HEK293 (cell line): ENCODE measurements around the gene ZFHX3.

ENCODE experiments used
- YY1 ChIP-seq: fragments of 450-650 bp; formaldehyde crosslinking; IDR thresholded peaks from 2 replicates; pipeline ENCODE4 v1.5.1; 2018; ENCODE audit warnings: missing biosample characterization, missing genetic modification characterization
- ZBTB8A ChIP-seq: fragments of 450-650 bp; formaldehyde crosslinking; IDR thresholded peaks from 2 replicates; pipeline ENCODE4 v1.5.1; 2016; ENCODE audit warnings: missing biosample characterization, missing genetic modification characterization
- ZFP3 ChIP-seq: fragments of 450-650 bp; formaldehyde crosslinking; IDR thresholded peaks from 2 replicates; pipeline ENCODE4 v1.5.1; 2016; ENCODE audit warnings: low read depth, missing biosample characterization, missing genetic modification characterization
- ZNF157 ChIP-seq: fragments of 450-650 bp; formaldehyde crosslinking; IDR thresholded peaks from 2 replicates; pipeline ENCODE4 v1.5.1; 2016; ENCODE audit warnings: missing biosample characterization, missing genetic modification characterization
- ZNF423 ChIP-seq: fragments of 450-650 bp; formaldehyde crosslinking; IDR thresholded peaks from 2 replicates; pipeline ENCODE4 v1.5.1; 2016; ENCODE audit warnings: missing biosample characterization, missing genetic modification characterization
- ZNF529 ChIP-seq: fragments of 450-650 bp; formaldehyde crosslinking; IDR thresholded peaks from 2 replicates; pipeline ENCODE4 v1.5.1; 2017; ENCODE audit warnings: missing genetic modification characterization, missing biosample characterization; ENCODE audit not compliant: insufficient replicate concordance
- ZNF585B ChIP-seq: fragments of 450-650 bp; formaldehyde crosslinking; IDR thresholded peaks from 2 replicates; pipeline ENCODE4 v1.5.1; 2016; ENCODE audit warnings: missing biosample characterization, missing genetic modification characterization
- ZNF624 ChIP-seq: fragments of 450-650 bp; formaldehyde crosslinking; IDR thresholded peaks from 2 replicates; pipeline ENCODE4 v1.5.1; 2017; ENCODE audit warnings: missing biosample characterization, missing genetic modification characterization
- TF ChIP-seq, protein P1 (sequence below): fragments of 450-650 bp; formaldehyde crosslinking; IDR thresholded peaks from 2 replicates; pipeline ENCODE4 v1.5.1; 2016; ENCODE audit warnings: missing biosample characterization, missing genetic modification characterization
- TF ChIP-seq, protein P2 (sequence below): fragments of 450-650 bp; formaldehyde crosslinking; IDR thresholded peaks from 2 replicates; pipeline ENCODE4 v1.5.1; 2016; ENCODE audit warnings: missing biosample characterization, missing genetic modification characterization
- TF ChIP-seq, protein P3 (sequence below): fragments of 450-650 bp; formaldehyde crosslinking; IDR thresholded peaks from 2 replicates; pipeline ENCODE4 v1.5.1; 2016; ENCODE audit warnings: missing biosample characterization, missing genetic modification characterization
- TF ChIP-seq, protein P4 (sequence below): IDR thresholded peaks from 2 replicates; pipeline ENCODE4 v1.6.1; 2011; ENCODE audit warnings: mild to moderate bottlenecking, low read depth, low read length, borderline replicate concordance
- TF ChIP-seq, protein P5 (sequence below): fragments of 450-650 bp; formaldehyde crosslinking; IDR thresholded peaks from 2 replicates; pipeline ENCODE4 v1.5.1; 2016; ENCODE audit warnings: missing biosample characterization, missing genetic modification characterization
- TF ChIP-seq, protein P6 (sequence below): fragments of 450-650 bp; formaldehyde crosslinking; IDR thresholded peaks from 2 replicates; pipeline ENCODE4 v1.5.1; 2017; ENCODE audit warnings: missing biosample characterization, mild to moderate bottlenecking, missing genetic modification characterization, moderate library complexity

DNA sequence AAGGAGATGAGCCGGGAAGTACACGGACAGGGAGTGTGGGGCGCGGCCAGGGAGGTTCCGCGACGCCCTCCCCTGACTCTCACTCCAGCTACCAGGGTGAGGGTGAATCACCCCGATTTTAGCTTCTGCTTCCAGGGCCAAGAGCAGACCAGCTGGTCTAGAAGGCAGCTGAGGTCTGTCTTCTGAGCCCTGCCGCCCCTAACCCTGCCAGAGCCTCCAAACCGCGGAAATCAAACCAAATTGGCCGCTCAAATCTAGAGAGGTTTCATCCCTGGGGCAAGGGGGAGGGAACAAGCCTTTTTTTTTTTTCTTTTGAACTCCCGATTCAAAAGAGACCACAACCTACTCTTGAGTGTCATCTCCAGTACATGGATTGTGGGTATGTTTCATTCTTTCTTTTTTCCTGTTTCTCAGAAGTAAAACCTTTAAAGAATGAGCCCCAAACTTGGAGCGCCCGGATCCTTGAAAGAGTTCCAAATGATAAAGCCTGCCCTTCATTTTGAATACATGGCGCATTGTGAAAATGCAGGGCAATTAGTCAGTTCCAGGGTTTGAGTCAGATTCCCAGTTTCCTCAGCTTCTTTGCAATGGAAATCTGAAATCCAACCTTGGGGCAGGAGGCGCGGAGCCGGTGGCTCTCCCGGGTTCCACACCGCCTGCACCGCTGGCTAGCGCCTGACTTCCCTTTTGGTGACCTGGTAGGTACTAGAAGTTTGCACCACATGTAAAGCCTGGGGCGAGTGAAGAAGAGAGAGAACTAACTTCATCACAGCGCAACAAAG, 16.5 kb upstream of the ZFHX3 start:
- TF ChIP-seq, protein P1, sequence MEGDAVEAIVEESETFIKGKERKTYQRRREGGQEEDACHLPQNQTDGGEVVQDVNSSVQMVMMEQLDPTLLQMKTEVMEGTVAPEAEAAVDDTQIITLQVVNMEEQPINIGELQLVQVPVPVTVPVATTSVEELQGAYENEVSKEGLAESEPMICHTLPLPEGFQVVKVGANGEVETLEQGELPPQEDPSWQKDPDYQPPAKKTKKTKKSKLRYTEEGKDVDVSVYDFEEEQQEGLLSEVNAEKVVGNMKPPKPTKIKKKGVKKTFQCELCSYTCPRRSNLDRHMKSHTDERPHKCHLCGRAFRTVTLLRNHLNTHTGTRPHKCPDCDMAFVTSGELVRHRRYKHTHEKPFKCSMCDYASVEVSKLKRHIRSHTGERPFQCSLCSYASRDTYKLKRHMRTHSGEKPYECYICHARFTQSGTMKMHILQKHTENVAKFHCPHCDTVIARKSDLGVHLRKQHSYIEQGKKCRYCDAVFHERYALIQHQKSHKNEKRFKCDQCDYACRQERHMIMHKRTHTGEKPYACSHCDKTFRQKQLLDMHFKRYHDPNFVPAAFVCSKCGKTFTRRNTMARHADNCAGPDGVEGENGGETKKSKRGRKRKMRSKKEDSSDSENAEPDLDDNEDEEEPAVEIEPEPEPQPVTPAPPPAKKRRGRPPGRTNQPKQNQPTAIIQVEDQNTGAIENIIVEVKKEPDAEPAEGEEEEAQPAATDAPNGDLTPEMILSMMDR (tag by site-specific recombination) = no peak
- TF ChIP-seq, protein P2, sequence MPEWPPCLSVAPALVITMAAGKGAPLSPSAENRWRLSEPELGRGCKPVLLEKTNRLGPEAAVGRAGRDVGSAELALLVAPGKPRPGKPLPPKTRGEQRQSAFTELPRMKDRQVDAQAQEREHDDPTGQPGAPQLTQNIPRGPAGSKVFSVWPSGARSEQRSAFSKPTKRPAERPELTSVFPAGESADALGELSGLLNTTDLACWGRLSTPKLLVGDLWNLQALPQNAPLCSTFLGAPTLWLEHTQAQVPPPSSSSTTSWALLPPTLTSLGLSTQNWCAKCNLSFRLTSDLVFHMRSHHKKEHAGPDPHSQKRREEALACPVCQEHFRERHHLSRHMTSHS = no peak
- TF ChIP-seq ZNF157 (tag by site-specific recombination) (no peak), ZNF423 (tag by site-specific recombination) (no peak), ZNF624 (tag by site-specific recombination) (no peak), ZNF529 (tag by site-specific recombination) (no peak), ZBTB8A (tag by site-specific recombination) (no peak), ZFP3 (tag by site-specific recombination) (no peak), YY1 (no peak), ZNF585B (tag by site-specific recombination) (no peak)
- TF ChIP-seq, protein P3, sequence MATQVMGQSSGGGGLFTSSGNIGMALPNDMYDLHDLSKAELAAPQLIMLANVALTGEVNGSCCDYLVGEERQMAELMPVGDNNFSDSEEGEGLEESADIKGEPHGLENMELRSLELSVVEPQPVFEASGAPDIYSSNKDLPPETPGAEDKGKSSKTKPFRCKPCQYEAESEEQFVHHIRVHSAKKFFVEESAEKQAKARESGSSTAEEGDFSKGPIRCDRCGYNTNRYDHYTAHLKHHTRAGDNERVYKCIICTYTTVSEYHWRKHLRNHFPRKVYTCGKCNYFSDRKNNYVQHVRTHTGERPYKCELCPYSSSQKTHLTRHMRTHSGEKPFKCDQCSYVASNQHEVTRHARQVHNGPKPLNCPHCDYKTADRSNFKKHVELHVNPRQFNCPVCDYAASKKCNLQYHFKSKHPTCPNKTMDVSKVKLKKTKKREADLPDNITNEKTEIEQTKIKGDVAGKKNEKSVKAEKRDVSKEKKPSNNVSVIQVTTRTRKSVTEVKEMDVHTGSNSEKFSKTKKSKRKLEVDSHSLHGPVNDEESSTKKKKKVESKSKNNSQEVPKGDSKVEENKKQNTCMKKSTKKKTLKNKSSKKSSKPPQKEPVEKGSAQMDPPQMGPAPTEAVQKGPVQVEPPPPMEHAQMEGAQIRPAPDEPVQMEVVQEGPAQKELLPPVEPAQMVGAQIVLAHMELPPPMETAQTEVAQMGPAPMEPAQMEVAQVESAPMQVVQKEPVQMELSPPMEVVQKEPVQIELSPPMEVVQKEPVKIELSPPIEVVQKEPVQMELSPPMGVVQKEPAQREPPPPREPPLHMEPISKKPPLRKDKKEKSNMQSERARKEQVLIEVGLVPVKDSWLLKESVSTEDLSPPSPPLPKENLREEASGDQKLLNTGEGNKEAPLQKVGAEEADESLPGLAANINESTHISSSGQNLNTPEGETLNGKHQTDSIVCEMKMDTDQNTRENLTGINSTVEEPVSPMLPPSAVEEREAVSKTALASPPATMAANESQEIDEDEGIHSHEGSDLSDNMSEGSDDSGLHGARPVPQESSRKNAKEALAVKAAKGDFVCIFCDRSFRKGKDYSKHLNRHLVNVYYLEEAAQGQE (tag by site-specific recombination) = no peak
- TF ChIP-seq, protein P4, sequence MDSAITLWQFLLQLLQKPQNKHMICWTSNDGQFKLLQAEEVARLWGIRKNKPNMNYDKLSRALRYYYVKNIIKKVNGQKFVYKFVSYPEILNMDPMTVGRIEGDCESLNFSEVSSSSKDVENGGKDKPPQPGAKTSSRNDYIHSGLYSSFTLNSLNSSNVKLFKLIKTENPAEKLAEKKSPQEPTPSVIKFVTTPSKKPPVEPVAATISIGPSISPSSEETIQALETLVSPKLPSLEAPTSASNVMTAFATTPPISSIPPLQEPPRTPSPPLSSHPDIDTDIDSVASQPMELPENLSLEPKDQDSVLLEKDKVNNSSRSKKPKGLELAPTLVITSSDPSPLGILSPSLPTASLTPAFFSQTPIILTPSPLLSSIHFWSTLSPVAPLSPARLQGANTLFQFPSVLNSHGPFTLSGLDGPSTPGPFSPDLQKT = no peak
- TF ChIP-seq, protein P5, sequence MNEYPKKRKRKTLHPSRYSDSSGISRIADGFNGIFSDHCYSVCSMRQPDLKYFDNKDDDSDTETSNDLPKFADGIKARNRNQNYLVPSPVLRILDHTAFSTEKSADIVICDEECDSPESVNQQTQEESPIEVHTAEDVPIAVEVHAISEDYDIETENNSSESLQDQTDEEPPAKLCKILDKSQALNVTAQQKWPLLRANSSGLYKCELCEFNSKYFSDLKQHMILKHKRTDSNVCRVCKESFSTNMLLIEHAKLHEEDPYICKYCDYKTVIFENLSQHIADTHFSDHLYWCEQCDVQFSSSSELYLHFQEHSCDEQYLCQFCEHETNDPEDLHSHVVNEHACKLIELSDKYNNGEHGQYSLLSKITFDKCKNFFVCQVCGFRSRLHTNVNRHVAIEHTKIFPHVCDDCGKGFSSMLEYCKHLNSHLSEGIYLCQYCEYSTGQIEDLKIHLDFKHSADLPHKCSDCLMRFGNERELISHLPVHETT (tag by site-specific recombination) = no peak
- TF ChIP-seq, protein P6, sequence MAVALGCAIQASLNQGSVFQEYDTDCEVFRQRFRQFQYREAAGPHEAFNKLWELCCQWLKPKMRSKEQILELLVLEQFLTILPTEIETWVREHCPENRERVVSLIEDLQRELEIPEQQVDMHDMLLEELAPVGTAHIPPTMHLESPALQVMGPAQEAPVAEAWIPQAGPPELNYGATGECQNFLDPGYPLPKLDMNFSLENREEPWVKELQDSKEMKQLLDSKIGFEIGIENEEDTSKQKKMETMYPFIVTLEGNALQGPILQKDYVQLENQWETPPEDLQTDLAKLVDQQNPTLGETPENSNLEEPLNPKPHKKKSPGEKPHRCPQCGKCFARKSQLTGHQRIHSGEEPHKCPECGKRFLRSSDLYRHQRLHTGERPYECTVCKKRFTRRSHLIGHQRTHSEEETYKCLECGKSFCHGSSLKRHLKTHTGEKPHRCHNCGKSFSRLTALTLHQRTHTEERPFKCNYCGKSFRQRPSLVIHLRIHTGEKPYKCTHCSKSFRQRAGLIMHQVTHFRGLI (tag by site-specific recombination) = no peak
